HepG2 (cell line): ENCODE data around the gene PTK7. TPM values are rescaled to one million over a fixed set of nuclear protein-coding genes. Genes with fewer than 3 reads are reported as not detected.

Experiments used
- BORCS8-MEF2B ChIP-seq: sonication (generic); formaldehyde crosslinking; IDR thresholded peaks from 2 replicates; pipeline ENCODE4 v1.8.0; 2022; ENCODE audit warnings: mild to moderate bottlenecking, missing genetic modification reagents
- ETV5 ChIP-seq: IDR thresholded peaks from 2 replicates; pipeline ENCODE4 v1.6.1; 2018; ENCODE audit warnings: missing biosample characterization, missing genetic modification reagents, inconsistent platforms, borderline replicate concordance
- HMG20B ChIP-seq: conservative IDR thresholded peaks from 2 replicates; pipeline ENCODE4 v1.6.1; 2016; ENCODE audit warnings: missing genetic modification reagents, missing compliant biosample characterization
- IRX3 ChIP-seq: sonication (generic); formaldehyde crosslinking; IDR thresholded peaks from 2 replicates; pipeline ENCODE4 v1.8.1; 2023; ENCODE audit warnings: mild to moderate bottlenecking, low read depth, missing genetic modification reagents, borderline replicate concordance
- NFRKB ChIP-seq: fragments of 450-650 bp; IDR thresholded peaks from 2 replicates; pipeline ENCODE4 v1.6.1; 2017
- SIN3A ChIP-seq: IDR thresholded peaks from 2 replicates; pipeline ENCODE4 v1.6.1; 2011; ENCODE audit warnings: low read depth, mild to moderate bottlenecking, control low read depth, low read length, borderline replicate concordance
- SRY ChIP-seq: sonication (generic); formaldehyde crosslinking; IDR thresholded peaks from 2 replicates; pipeline ENCODE4 v1.8.0; 2022; ENCODE audit warnings: mild to moderate bottlenecking, missing genetic modification reagents
- XBP1 ChIP-seq: sonication (generic); formaldehyde crosslinking; IDR thresholded peaks from 2 replicates; pipeline ENCODE4 v1.5.0; 2020; ENCODE audit warnings: missing genetic modification reagents
- ZKSCAN5 ChIP-seq: sonication (generic); formaldehyde crosslinking; IDR thresholded peaks from 2 replicates; pipeline ENCODE4 v1.5.1; 2020; ENCODE audit warnings: mild to moderate bottlenecking, missing genetic modification reagents
- ZNF678 ChIP-seq: sonication (generic); formaldehyde crosslinking; IDR thresholded peaks from 2 replicates; pipeline ENCODE4 v1.4.0; 2020; ENCODE audit warnings: mild to moderate bottlenecking, missing genetic modification reagents
- polyA plus RNA-seq, 8 experiments: library from polyadenylated mRNA; depleted of rRNA in 3 of 8; stranded (reverse) in 7 of 8; unstranded in 1 of 8; fragments of >200 nt; fragmentation: Illumina TruSeq in 4 of 8; extraction: Trizol in 4 of 8; gene quantifications; 2 replicates each; pipeline versions ENCODE4 v1.2.1 to v1.2.3, GENCODE V29; 2011 to 2016; ENCODE audit warnings: low read depth in 4 of 8, missing spikeins in 1 of 8, mixed read lengths in 1 of 8; ENCODE audit not compliant: insufficient read depth in 1 of 8
- total RNA-seq, 5 experiments: library from RNA; depleted of rRNA; stranded (reverse); fragments of >200 nt; fragmentation: Illumina TruSeq; extraction: Trizol; gene quantifications; 2 replicates each; pipeline ENCODE4 v1.2.3, GENCODE V29; 2016; ENCODE audit warnings: low read depth in 1 of 5
- TF ChIP-seq, protein P1 (sequence below): sonication (generic); formaldehyde crosslinking; conservative IDR thresholded peaks from 2 replicates; pipeline ENCODE4 v1.4.0; 2020; ENCODE audit warnings: missing genetic modification reagents
- TF ChIP-seq, protein P2 (sequence below): sonication (generic); formaldehyde crosslinking; IDR thresholded peaks from 2 replicates; pipeline ENCODE4 v1.9.0; 2022; ENCODE audit warnings: low read depth, missing genetic modification reagents
- TF ChIP-seq, protein P3 (sequence below): sonication (generic); formaldehyde crosslinking; IDR thresholded peaks from 2 replicates; pipeline ENCODE4 v1.8.0; 2022; ENCODE audit warnings: low read depth, missing genetic modification reagents
- TF ChIP-seq, protein P4 (sequence below): fragments of 450-650 bp; IDR thresholded peaks from 2 replicates; pipeline ENCODE4 v1.6.1; 2016
- TF ChIP-seq, protein P5 (sequence below): sonication (generic); formaldehyde crosslinking; IDR thresholded peaks from 2 replicates; pipeline ENCODE4 v1.4.0; 2020; ENCODE audit warnings: missing genetic modification reagents
- TF ChIP-seq, protein P6 (sequence below): sonication (generic); formaldehyde crosslinking; IDR thresholded peaks from 2 replicates; pipeline ENCODE4 v1.4.0; 2020; ENCODE audit warnings: missing genetic modification reagents

PTK7 gene
- total and polyA plus RNA-seq, 2 of the 13 experiments (the other 11 are each of a cell fraction or from before 2014, with no cell fraction given), result 98.5 to 99.8 TPM

DNA sequence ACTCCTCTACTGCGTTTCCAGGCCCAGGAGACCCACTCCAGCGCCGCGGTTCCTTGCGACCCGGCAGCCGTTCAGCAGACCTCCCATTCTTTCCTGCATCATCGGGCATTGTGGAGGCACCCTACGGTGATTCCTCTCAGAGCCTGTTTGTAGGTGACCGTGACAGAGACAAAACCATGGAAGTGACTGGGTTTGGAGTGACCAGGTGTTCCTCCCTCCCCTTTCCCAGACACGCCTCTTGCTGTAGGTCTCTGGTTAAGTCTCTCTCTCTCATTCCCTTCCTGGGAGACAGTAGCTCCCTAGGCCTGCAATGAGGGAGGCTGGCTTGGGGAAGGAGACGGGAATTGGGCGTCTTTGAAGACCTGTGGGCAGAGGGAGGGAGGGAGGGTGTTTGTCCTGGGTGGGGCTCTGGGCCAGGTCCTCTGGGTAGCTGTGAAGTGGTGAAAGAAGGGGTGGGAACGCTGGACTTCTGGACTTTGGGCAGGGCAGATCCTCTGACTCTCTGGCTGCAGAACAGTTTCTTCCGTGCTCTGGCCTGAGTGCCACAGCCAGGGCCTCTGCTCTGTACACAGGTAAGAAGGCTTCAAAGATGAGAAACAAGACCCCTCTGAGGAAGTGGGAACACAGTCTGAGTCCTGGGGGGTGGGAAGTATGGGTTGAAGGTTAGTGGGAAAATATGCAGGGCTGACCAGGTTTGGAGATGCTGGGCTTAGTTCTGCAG, 15.9 kb upstream of the PTK7 start (continued):
- TF ChIP-seq, protein P1, sequence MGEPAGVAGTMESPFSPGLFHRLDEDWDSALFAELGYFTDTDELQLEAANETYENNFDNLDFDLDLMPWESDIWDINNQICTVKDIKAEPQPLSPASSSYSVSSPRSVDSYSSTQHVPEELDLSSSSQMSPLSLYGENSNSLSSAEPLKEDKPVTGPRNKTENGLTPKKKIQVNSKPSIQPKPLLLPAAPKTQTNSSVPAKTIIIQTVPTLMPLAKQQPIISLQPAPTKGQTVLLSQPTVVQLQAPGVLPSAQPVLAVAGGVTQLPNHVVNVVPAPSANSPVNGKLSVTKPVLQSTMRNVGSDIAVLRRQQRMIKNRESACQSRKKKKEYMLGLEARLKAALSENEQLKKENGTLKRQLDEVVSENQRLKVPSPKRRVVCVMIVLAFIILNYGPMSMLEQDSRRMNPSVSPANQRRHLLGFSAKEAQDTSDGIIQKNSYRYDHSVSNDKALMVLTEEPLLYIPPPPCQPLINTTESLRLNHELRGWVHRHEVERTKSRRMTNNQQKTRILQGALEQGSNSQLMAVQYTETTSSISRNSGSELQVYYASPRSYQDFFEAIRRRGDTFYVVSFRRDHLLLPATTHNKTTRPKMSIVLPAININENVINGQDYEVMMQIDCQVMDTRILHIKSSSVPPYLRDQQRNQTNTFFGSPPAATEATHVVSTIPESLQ (CRISPR knock-in tag), result peak; percentile 24; the same call in 1 of the 2 replicates
- TF ChIP-seq, protein P2, sequence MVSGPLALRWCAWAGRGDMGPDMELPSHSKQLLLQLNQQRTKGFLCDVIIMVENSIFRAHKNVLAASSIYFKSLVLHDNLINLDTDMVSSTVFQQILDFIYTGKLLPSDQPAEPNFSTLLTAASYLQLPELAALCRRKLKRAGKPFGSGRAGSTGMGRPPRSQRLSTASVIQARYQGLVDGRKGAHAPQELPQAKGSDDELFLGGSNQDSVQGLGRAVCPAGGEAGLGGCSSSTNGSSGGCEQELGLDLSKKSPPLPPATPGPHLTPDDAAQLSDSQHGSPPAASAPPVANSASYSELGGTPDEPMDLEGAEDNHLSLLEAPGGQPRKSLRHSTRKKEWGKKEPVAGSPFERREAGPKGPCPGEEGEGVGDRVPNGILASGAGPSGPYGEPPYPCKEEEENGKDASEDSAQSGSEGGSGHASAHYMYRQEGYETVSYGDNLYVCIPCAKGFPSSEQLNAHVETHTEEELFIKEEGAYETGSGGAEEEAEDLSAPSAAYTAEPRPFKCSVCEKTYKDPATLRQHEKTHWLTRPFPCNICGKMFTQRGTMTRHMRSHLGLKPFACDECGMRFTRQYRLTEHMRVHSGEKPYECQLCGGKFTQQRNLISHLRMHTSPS (CRISPR knock-in tag), result peak; percentile 71; the same call in 1 of the 2 replicates
- TF ChIP-seq, protein P3, sequence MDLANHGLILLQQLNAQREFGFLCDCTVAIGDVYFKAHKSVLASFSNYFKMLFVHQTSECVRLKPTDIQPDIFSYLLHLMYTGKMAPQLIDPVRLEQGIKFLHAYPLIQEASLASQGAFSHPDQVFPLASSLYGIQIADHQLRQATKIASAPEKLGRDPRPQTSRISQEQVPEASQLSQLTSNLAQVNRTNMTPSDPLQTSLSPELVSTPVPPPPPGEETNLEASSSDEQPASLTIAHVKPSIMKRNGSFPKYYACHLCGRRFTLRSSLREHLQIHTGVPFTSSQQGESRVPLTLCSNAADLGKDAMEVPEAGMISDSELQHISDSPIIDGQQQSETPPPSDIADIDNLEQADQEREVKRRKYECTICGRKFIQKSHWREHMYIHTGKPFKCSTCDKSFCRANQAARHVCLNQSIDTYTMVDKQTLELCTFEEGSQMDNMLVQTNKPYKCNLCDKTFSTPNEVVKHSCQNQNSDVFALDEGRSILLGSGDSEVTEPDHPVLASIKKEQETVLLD (CRISPR knock-in tag), result no peak
- TF ChIP-seq IRX3 (0 out of 2 replicates have a peak, but pooled peaks have one; percentile 21), HMG20B (CRISPR knock-in tag) (0 out of 2 replicates have a peak, but pooled peaks have one; percentile 34), ZKSCAN5 (0 out of 2 replicates have a peak, but pooled peaks have one; percentile 35), BORCS8-MEF2B (CRISPR knock-in tag) (peak; percentile 79; the same call in 1 of the 2 replicates), XBP1 (no peak), SIN3A (peak; percentile 46; the same call in 1 of the 2 replicates), NFRKB (no peak), SRY (CRISPR knock-in tag) (peak; percentile 54; the same call in 1 of the 2 replicates), ETV5 (peak; percentile 57; the same call in 1 of the 2 replicates), ZNF678 (peak; percentile 82; the same call in 1 of the 2 replicates)
- TF ChIP-seq, protein P4, sequence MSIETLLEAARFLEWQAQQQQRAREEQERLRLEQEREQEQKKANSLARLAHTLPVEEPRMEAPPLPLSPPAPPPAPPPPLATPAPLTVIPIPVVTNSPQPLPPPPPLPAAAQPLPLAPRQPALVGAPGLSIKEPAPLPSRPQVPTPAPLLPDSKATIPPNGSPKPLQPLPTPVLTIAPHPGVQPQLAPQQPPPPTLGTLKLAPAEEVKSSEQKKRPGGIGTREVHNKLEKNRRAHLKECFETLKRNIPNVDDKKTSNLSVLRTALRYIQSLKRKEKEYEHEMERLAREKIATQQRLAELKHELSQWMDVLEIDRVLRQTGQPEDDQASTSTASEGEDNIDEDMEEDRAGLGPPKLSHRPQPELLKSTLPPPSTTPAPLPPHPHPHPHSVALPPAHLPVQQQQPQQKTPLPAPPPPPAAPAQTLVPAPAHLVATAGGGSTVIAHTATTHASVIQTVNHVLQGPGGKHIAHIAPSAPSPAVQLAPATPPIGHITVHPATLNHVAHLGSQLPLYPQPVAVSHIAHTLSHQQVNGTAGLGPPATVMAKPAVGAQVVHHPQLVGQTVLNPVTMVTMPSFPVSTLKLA, result no peak
- TF ChIP-seq, protein P5, sequence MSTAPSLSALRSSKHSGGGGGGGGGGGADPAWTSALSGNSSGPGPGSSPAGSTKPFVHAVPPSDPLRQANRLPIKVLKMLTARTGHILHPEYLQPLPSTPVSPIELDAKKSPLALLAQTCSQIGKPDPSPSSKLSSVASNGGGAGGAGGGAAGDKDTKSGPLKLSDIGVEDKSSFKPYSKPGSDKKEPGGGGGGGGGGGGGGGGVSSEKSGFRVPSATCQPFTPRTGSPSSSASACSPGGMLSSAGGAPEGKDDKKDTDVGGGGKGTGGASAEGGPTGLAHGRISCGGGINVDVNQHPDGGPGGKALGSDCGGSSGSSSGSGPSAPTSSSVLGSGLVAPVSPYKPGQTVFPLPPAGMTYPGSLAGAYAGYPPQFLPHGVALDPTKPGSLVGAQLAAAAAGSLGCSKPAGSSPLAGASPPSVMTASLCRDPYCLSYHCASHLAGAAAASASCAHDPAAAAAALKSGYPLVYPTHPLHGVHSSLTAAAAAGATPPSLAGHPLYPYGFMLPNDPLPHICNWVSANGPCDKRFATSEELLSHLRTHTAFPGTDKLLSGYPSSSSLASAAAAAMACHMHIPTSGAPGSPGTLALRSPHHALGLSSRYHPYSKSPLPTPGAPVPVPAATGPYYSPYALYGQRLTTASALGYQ (CRISPR knock-in tag), result peak; percentile 18; the same call in 1 of the 2 replicates
- TF ChIP-seq, protein P6, sequence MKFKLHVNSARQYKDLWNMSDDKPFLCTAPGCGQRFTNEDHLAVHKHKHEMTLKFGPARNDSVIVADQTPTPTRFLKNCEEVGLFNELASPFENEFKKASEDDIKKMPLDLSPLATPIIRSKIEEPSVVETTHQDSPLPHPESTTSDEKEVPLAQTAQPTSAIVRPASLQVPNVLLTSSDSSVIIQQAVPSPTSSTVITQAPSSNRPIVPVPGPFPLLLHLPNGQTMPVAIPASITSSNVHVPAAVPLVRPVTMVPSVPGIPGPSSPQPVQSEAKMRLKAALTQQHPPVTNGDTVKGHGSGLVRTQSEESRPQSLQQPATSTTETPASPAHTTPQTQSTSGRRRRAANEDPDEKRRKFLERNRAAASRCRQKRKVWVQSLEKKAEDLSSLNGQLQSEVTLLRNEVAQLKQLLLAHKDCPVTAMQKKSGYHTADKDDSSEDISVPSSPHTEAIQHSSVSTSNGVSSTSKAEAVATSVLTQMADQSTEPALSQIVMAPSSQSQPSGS (CRISPR knock-in tag), result 0 out of 2 replicates have a peak, but pooled peaks have one; percentile 68
